Measurements from ENCODE around the gene HYI.

HYI gene

GRCh38 chr1:43443197-43443946 lies 10.4 kb downstream of the HYI start:
- H3K4me3 ChIP-seq (ENCODE audit: low read depth, low read length), result no peak overlapping the region
- DNase-seq (ENCODE audit: low read depth), result no peak
- no peak for TF ChIP-seq CTCF (IDR thresholded peaks at IDR 0.05; ENCODE audit: insufficient read depth, low read depth, low read length, missing control alignments)

DNA sequence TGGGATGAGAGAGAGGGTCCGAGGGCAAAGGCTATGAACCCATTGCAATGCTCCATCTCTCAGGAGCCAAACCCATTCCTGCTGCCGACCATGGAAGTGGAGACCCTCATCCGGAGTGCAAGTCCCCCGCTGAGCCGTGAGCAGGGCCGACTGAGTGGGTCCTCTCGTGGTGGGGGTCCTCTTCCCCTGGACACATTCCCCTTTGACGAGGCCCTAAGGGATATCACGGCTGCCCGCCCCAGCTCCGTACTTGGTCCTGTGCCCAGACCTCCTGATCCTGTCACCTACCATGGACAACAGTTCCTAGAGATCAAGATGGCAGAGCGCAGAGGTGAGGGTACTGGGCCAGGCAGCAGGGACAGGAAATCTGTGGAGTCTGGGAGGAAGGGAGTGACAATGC lies 11.0 kb downstream of the HYI start:
- TF ChIP-seq CTCF (IDR thresholded peaks at IDR 0.05; ENCODE audit: insufficient read depth, low read depth, low read length, missing control alignments), result no peak
- H3K4me3 ChIP-seq (ENCODE audit: low read depth, low read length), result no peak overlapping the region
- no peak for DNase-seq (ENCODE audit: low read depth)

GRCh38 chr1:43441894-43442637 lies 11.7 kb downstream of the HYI start:
- DNase-seq (ENCODE audit: low read depth), result no peak
- TF ChIP-seq CTCF (IDR thresholded peaks at IDR 0.05; ENCODE audit: insufficient read depth, low read depth, low read length, missing control alignments), result no peak
- no peak overlapping the region for H3K4me3 ChIP-seq (ENCODE audit: low read depth, low read length)

DNA sequence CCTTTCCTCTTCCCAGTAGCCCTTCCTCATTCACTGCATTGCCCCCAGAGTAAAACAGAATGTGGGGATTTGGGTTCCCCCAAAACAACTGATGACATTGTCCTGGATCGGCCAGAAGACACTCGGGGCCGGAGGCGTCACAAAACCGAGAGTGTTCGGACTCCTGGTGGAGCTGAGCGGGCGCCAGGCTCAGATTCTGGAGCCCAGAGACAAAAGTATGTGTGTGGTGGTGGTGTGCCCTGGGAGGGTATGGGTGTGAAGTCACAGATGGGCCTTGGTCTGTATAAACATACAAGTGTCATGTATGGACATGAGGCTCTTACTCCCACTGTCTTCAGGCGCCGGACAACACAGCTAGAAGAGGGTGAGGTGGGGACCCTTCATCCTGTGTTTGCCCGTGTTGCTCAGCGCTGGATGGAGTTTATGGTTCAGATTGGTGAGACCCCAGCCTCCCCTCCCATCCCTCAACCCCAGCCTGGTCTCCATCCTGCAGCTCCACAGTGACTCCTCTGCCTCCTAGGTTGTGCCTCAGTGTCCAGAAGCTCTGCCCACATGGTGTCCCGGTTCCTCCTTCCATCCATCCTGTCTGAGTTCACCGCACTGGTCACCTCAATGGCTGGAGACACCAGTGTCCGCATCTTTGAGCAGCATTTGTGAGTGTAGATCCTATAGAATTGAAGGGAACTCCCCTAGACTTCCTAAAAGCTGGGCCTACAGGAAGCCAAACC lies 12.4 kb downstream of the HYI start:
- H3K4me3 ChIP-seq (ENCODE audit: low read depth, low read length), result no peak overlapping the region
- TF ChIP-seq CTCF (IDR thresholded peaks at IDR 0.05; ENCODE audit: insufficient read depth, low read depth, low read length, missing control alignments), result no peak
- no peak for DNase-seq (ENCODE audit: low read depth)

DNA sequence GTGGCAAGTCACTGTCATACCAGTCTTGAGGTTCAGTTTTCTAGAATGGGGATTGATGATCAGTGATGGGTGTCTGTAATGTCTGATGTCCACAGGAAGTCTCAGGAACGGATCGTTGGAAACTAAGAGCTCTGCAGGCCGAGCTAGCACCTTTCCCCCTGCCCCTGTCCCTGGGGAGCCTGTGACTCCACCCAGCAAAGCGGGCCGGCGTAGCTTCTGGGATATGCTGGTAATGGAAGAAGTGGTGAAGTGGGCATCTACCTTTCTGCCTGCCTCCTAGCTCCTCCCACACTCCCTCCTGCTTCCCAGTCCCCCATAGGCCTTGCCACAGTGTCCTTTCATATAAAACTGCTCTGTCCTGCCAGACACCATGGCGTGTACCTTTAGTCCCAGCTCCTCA lies 13.4 kb downstream of the HYI start:
- no peak for TF ChIP-seq CTCF (IDR thresholded peaks at IDR 0.05; ENCODE audit: insufficient read depth, low read depth, low read length, missing control alignments)
- DNase-seq (ENCODE audit: low read depth), result no peak
- no peak overlapping the region for H3K4me3 ChIP-seq (ENCODE audit: low read depth, low read length)

DNA sequence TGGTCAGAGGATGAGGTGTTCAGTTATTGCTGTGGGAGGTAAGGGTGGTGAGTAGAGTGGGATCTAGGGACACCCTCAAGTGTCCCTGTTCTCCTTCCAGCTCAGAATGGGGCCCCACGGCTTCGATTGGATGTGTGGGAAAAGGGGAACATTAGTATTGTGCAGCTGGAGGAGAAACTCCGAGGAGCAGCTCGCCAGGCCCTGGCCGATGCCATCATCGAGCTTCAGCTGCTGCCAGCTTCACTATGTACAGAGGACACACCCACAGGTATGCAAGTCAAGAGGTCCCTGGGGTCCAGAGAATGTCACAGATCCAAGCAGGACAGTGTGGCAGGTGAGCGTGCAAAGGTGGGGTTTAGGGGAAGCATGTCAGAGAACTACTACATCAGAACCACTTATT lies 13.9 kb downstream of the HYI start:
- no peak for DNase-seq (ENCODE audit: low read depth)
- no peak for TF ChIP-seq CTCF (IDR thresholded peaks at IDR 0.05; ENCODE audit: insufficient read depth, low read depth, low read length, missing control alignments)
- H3K4me3 ChIP-seq (ENCODE audit: low read depth, low read length), result no peak overlapping the region
